DMS79 treated with DMSO at 0.1 percent for 48 hours (cell line): ENCODE measurements around the gene CLDN5.
A peak's percentile ranks its signal among the peaks of the same experiment; 100 is the strongest.

ENCODE experiments used
- DNase-seq: peaks from one replicate; lab custom pipeline; 2025; lab: John Stamatoyannopoulos, UW

The CLDN5 gene, protein sequence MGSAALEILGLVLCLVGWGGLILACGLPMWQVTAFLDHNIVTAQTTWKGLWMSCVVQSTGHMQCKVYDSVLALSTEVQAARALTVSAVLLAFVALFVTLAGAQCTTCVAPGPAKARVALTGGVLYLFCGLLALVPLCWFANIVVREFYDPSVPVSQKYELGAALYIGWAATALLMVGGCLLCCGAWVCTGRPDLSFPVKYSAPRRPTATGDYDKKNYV

DNA sequence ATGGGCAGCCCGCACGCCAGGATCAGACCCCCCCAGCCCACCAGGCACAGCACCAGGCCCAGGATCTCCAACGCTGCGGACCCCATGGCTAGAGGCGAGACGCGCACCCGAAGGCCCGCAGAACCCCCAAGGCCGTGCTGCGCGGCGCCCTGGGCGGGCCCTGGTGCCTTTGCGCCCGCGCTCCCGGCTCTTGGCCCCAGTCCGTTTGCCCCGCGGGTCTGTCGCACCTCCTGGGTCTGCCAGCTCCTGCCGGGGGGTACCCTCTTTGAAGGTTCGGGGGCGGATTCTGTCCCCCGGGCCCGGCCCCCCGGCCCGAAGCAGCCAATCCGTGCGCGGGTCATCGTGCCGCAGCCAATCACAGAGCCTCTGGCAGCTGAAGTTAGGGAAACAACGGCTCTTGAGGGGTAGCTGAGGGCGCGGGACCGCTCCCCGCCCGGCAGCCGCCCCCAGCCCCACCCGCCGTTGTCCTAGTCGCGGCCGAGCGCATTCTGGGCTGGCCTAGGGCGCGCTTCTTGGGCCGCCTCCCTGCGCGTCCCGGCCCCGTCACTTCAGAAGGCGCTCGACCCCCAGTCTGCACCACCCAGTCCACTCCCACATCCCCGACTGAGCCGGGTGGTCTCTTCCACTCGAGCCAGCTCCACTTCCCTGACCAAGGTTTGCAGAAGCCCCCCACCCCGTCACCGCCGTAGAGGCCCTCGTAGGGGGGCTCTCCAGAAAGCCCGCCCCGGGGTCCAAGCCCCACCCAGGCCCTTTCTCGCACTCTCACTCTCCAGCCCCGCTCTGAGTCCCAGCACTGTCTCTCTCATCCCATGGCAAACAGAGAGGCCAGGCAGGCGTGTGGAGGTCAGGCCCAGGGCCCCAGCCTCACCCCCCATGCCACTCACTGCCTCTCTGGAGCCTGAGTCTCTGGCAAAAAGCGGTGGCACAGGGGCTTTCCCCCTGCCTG lies at the start of gene CLDN5:
TSS of gene CLDN5 (minus strand) at position 241 of the 946 bp plus-strand sequence. CDS start at position 86, 155 bp downstream.
- peak; percentile 31 for DNase-seq

DNA sequence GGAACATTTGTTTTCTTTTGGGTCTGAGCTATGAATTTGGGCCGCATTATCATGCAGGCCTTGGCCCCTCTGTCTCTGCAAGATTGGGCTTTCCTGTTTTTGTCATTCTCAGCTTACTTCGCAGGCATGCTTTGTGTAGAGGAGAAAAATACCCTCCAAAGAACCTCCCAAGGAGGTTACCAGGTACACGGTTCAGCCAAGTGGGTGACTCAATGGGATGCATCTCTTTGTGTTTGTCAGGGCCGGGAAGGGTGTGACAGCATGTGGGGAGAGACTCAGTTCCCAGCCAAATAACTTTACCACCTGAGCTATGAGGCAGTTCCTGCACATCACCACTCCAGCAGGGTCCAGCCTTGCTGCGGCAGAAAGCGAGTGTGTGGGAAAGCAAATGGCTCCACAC lies 47.8 kb upstream of the CLDN5 start:
- DNase-seq: no peak

DNA sequence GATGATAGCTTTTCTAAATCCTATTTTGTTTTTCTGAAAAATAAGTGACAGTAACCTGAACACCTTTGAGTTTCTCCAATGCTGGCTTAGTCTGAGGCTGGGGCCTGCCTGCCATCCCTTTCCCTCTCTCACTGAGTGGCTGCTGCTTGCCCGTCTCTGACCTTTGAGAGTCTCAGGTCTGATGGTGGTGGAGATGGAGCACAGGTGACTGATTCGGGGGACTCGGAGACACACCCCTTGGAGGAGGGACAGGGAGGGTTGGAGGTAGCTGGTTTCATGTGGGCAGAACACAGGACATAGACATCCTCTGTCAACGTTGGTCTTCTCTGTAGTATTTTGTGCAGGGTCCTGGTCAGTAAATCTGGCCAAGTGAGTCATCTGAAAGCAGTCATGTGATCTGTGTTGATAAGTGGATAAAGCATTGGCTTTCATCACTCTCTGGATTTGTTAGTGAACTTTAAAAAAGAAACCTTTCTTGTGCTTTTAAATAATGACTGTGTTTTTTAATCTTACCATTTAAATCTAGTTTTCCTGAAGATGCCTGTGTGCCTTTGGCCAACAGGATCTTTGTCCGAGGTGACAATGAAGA lies 47.1 kb upstream of the CLDN5 start:
- no peak for DNase-seq

DNA sequence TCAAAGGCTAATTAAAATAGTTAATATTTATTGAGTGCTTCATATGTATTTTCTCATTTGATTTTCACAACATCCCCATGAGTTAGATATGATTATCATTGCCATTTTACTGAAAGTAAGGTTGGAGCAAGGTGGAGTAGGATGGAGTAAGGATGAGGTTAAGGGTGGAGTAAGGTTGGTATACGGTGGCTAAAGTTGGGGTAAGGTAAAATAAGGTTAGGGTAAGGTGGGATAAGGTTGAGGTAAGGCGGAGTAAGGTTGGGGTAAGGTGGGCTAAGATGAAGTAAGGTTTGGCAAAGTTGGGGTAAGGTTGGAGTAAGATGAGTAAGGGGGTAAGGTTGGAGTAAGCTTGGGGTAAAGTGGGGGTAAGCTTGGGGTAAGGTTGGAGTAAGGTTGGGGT lies 45.8 kb upstream of the CLDN5 start:
- no peak for DNase-seq

DNA sequence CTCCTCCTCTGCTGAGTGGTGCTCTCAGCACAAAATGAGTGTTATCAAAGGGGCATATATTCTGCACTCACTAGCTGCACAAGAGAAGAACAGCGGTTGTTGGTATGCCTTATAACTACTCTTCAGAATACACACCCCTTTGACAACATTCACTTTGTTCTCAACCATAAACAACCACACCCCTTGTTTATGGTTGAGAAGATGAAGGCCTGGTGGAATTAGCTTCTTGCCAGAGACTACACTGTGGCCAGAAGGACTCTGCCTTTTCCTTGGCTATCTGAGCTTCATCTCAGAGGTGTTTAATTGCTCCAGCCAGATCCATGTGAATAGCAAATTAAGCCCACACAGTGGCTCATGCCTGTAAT lies 45.0 kb upstream of the CLDN5 start:
- no peak for DNase-seq

DNA sequence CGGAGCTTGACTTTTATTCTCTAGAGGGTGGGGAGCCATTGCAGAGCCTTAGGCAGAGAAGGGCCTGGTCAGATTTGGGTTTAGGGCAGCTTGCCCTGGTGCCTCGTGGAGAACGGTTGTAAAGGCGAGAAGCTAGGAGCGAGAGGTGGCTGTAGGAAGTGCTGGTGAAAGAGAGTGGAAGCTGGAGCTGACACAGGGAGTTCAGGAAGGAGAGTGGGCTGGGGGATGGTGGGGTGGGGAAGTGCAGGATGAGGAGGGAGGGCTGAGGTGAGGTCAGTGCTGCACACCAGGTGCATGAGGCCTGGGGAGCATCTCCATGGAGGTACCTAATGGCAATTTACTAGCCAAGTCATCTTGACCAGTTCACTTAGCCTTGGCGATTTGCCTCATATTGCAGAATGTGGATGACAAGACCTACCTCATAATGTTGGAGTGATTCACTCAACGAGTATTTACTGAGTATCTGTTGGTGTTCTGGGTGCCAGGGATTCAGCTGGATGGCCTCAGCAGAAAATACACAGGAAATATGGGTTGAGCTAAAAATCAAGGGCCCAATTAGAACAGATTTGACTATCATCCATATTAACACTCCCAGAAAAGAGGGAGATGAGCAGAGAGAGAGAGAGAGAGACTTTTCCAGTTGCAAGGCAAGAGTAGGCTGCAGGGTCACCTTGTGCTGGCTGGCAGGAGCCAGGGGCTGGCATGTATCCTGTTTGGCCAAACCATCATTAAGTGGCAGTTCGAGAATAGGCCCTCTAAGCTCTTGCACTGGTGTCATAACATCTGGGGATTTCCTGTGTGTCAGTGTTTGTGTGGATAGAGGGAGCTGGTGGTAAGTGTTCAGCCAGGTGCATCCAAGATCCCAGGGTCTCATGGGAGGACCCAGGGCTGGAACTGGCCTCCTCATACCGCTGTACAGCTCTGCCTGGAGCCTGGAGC lies 44.4 kb upstream of the CLDN5 start:
- DNase-seq: no peak

DNA sequence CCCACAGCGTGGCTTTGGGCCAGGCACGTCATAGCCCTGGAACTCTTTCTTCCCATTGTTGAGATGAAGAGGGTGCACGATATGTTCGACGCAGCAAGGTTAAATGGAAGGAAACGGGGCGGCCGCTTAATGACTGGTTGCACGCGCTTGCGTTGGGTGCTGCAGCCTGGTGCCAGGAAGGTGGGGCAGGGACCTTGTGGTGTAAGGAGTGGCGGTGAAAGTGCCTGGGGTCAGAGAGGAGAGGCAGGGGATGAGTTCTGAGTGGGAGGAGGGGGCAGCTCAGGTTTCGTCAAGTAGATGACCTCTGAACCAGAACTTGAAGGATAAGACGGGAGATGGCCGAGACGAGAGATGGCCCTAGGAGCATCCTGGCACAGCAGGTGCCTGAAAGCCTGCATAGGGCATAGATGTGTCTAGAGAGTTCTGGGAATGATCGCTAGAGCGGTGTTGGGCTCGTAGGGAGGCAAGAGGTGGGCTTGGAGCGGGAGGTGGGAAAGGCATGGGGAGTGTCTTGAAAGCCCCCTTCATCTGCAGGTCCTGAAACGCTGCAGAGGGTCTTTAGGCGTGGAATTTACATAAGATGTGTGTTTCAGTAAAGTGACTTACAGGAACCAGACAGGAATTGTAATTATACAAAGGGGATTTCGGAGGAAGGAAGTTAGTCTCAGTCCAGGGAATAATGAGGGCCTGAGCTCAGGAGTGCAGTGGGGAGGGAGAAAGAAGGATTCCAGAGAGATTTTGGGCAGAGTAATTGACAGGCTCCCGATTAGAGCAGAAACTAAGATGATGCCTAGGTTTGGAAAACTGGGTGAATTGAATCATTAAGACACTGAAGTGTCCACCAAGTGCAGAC lies 43.2 kb upstream of the CLDN5 start:
- no peak for DNase-seq

DNA sequence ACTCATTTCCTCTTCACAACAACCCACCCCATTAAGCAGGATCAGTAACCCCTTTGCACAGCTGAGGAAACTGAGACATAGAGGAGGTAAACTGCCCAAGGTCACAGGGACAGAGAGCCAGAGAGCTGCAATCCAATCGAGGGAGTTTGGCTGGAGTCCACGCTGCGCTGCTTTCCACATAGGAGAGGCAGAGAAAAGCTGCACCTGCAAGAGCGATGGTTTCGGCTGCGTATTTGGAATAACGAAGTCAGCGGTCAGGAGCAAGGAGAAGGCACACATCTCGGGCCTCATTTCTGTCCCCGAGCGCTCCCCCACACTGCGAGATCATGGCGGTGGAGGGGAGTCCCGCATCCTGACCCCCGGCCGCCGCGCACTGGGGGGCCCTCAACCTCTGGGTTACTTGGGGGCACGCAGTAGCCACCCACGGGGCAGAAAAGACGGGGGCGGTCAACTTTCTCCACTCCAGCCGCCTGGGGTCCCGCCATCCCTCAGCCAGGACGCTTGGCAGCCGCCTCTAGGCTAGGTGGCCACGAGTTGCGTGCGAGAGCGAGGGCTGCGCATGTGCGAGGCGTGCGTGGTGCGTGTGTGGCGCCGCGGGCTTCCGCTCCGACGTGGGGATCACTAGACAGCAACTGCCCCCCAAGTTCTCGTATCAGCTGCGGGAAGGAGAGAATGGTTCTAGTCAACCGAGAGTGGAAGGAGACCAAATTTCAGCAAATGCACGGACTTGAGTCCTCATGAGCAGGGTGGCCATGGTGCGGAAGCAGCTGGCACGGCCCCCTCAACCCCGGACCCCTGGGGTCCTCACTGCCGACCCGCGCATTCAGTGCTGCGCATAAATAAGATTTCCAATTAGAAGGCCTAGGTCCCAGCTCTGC lies 42.3 kb upstream of the CLDN5 start:
- no peak for DNase-seq

DNA sequence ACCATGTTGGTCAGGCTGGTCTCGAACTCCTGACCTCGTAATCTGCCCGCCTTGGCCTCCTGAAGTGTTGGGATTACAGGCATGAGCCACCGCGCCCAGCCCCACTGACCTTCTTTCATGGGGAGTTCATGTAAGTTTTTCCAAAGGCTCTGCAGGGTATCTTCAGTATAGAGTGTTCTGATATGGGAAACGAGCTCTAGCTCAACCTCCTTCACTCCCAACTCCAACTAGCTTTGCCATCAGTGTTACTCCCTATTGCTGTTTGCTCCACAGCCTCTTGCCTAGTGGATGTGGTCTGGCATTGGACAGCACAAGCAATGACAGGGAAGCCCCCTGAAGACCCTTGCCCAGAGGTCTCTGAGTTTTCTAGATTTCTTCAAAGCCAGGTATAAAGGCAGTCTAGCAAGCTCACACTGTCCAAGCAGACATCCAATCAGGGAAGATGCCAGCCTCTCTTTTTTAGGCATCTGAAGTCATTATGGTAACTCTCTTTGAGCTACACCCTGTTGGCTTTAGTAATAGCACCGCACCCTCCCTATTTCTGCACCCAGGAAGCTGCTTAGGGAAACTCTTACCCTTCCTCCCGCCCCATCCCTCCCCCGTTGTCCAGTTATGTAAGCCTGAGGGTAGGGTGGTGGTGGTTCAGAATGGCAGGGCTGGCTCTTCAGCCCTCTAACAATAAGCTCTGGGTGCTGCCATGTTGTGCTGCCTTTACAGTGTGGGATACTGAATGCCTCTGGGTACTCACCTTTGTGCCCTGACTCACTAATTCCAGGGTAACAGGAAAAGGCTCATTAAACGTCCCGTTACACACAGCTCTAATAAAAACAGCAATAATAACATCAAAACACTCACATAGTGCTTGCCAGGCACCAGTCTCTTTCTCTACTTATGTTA lies 41.4 kb upstream of the CLDN5 start:
- DNase-seq: no peak

DNA sequence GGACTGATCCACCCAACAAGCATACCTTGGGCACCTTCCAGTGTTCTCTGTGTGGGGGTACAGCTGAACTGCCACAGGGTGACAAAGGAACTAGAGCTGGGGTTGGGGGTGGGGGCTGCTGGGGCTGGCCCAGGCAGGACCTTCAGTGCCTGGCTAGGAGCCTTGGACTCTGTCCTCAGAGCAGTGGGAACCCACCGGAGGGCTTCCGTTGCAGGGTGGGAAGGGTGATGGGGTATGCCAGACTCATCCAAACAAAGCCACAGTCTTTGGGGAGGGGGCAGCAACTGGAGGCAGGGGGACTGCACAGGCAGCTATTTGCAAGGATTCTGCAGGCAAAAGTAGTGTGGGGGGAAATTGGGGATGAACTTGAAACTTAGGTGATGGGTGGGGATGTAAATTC lies 35.7 kb upstream of the CLDN5 start:
- no peak for DNase-seq

DNA sequence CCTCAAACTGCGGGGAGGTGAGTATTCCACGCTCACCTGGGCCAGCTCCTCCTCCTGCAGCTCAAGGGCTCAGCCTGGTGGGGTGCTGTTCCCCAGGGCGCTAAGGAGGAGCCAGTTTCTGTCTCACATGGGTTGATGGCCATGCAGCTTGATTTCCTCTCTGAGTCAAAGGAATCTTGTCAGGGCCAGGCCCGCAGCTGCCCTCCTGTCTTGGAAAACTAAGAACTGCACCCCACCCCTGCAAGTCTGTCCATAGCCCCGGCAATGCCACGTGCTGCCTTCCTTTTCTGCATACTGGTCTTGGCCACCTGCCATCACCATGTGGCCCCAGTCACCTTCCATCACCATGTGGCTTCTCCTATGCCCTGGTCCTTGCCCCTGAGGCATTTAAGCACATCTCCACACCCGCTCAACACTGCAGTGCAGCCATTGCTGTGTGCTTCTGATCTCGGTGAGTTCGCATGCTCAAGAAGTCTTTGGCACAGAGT lies 35.2 kb upstream of the CLDN5 start:
- no peak for DNase-seq

DNA sequence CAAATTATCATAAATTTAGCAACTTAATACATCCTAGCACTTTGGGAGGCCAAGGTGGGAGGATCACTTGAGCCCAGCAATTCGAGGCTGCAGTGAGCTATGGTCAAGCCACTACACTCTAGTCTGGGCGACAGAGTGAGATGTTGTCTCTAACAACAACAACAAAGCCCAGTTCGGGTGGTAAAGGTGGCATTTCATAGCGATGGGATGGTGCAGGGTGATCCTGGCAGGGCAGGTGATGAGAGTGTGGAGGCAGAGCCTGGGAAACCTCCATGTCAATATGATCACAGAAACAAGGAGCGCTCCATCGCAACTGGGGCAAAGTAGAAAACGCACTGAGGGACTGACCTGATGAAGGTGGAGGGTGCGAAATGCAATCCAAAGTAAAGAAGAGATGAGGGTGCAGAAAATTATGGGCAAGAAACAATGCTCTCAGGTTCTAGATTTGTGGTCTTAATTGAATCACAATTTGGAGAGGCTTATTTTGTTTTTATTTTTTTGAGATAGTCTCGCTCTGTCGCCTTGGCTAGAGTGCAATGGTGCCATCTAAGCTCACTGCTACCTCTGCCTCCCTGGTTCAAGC lies 32.8 kb upstream of the CLDN5 start:
- DNase-seq: no peak

DNA sequence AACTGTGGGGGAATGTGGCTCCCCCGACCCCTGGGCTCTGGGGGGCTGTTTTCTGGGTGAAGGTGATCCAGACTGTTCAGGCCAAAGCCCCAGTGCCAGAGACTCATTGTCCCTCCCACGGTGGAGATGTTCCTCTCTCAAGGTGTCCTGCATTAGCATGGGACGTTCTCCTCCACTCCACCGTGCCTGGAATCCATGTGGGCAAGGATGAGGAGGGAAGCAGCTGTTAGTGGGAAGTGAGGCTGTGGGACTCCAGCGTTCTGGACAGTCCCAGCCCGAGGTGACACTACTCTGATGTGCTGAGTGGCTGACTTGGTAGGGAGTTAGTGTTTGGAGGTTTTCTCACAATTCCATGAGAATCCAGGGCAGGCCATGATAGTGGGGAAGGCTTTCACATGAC lies 31.4 kb upstream of the CLDN5 start:
- DNase-seq: no peak

DNA sequence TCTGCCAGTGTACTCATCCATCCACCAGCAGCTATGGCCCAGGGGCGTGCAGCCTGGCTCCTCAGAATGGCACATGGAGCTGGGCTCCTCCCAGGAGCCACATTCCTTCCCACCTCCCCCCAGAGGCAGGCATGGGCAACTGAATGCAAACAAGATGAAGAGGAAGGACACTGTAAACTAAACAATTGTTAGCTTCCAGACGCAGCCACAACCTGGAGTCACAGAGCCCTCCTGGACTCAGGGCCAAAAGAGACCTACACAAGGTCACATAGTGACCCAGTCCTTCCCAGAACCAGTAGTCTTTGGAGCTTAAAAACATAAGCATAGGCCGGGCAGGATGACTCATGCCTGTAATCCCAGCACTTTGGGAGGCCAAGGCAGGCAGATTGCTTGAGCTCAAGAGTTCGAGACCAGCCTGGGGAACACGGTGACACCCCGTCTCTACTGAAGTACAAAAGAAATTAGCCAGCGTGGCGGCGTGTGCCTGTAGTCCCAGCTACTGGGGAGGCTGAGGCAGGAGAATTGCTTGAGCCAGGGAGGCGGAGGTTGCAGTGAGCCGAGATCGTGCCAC lies 30.7 kb upstream of the CLDN5 start:
- DNase-seq: no peak

DNA sequence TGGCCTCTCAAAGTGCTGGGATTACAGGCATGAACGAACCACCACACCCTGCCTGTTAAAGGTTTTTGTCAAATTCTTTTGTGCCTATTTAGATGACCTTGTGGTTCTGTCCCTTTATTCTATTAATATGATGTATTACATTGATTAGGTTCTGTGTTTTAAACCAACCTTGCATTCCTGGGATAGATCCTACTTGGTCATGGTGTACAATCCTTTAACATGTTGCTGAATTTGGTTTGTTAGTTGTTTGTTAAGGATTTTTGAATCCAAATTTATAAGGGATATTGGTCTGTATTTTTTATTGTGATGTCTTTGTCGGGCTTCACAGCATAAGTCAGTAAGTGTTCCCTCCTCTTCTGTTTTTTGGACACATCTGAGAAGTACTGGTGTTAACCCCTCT lies 29.0 kb upstream of the CLDN5 start:
- DNase-seq: no peak

DNA sequence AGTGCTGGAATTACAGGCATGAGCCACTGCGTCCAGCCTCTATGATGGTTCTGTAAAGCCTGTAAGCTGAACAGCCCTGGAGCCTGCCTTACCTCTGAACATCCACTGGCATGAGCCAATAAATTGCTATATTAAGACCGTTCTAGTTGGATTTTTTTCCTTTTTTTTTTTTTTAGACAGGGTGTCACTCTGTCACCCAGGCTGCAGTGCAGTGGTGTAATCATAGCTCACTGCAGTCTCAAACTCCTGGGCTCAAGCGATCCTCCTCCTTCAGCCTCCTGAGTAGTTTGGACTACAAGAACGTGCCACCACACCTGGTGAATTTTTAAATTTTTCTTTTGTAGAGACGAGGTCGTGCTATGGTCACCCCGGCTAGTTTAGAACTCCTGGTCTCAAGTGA lies 26.2 kb upstream of the CLDN5 start:
- DNase-seq: no peak

DNA sequence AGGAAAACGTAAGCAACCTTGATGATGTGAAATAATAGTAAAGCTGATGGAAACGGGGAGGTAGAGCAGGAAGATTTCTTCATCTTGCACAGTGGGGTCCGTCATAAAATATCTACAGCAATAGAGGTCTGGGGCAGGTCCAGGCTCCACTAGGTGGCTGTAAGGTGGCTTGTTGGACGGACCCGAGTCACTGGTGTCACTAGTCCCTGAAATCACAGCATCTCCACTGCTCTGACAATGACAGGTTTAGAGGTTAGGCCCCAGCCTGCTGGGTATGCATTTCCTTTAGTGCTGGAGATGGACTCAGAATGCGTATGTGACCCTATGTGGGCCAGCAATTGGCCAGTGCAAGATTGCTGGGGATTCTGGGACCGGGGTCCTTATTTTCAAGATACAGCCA lies 25.2 kb upstream of the CLDN5 start:
- DNase-seq: no peak

DNA sequence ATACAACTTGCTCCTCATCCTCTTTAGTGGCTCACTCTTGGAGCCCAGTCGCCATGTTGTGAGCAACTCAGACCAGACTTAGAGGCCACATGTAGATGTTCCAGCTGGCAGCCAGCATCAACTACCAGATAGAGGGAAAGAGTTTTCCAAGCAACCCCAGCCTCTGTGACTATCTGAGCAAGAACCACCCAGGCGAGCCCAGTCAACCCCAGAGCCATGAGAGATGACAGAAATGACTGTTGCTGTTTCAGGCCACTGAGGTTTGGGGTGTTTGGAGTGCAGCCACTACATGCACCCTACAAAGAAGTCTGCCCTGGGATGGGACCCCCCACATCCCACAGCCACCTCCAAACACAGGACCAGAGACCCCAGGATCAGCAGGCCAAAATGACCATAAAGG lies 24.8 kb upstream of the CLDN5 start:
- no peak for DNase-seq
